GM18519 (cell line): ENCODE measurements around the gene SPINT2.
"Not testable (repeated sequence)": the region's sequence is repeated elsewhere in the genome, so short reads cannot be mapped to it uniquely, and the experiment has no call there.

Source experiments
- ATAC-seq: cut with Tn5 transposase; IDR thresholded peaks from one replicate; pipeline ENCODE4 v1.9.1; 2021; ENCODE audit warnings: mild to moderate bottlenecking, moderate library complexity; ENCODE audit not compliant: unreplicated experiment, low FRiP score

SPINT2 gene, protein sequence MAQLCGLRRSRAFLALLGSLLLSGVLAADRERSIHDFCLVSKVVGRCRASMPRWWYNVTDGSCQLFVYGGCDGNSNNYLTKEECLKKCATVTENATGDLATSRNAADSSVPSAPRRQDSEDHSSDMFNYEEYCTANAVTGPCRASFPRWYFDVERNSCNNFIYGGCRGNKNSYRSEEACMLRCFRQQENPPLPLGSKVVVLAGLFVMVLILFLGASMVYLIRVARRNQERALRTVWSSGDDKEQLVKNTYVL

DNA sequence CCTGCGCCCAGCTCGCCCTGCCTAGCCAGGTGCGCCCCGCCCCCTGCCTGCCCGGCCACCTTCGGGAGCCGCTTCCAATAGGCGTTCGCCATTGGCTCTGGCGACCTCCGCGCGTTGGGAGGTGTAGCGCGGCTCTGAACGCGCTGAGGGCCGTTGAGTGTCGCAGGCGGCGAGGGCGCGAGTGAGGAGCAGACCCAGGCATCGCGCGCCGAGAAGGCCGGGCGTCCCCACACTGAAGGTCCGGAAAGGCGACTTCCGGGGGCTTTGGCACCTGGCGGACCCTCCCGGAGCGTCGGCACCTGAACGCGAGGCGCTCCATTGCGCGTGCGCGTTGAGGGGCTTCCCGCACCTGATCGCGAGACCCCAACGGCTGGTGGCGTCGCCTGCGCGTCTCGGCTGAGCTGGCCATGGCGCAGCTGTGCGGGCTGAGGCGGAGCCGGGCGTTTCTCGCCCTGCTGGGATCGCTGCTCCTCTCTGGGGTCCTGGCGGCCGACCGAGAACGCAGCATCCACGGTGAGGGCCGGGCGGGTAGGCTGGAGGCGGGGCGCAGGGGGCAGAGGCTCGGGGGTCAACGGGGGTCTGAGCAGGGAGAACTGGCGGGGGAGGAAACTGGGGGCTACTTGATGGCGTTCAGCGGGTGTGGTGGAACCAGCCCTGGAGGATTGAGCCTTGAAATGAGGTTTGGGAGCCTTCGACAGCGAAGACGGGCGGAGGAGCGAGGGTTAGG is at the start of gene SPINT2:
Gene SPINT2 (plus strand): TSS at position 88 of the 727 bp plus-strand sequence. CDS start 320 bp downstream, at position 408.
- ATAC-seq: no peak

- ATAC-seq: no peak
These were observed 47.4 kb upstream of the SPINT2 start for GRCh38 chr19:38216785-38217641.

DNA sequence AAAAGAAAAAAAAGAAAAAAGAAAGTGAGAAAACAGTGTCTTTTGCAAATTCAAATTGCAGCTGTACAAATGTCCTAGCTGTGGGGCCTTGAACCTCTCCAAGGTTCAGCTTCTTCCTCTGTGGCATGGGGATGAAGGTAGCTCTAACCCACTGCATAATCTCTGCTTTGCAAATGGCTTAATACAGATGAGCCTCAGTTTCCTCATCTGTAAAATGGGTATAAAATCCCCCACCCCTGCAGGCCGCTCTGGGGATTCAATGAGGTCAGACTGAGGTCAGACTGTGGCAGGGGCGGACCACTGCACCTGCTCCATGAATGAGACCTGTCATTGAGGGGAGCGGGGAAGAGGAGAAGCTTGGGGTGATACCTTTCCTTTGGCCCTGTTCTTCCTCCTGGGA is 46.2 kb upstream of the SPINT2 start:
- ATAC-seq: no peak

DNA sequence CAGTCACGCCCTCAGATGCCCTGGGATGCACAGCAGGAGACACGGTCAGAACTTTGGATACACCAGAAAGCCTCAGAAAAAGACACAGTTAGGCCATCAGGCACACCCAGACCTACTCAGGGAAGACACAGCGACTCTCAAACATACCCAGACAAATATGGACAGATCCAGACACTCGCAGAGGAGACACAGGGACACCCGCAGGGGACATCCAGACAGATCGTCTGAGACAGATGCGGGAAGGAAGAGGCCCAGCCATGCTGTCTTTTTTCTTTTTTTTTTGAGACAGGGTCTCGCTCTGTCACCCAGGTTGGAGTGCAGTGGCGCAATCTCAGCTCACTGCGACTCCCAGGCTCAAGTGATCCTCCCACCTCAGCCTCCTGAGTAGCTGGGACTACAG is 45.2 kb upstream of the SPINT2 start:
- ATAC-seq: no peak

- no peak for ATAC-seq
These were observed 43.0 kb upstream of the SPINT2 start for GRCh38 chr19:38221421-38221820.

DNA sequence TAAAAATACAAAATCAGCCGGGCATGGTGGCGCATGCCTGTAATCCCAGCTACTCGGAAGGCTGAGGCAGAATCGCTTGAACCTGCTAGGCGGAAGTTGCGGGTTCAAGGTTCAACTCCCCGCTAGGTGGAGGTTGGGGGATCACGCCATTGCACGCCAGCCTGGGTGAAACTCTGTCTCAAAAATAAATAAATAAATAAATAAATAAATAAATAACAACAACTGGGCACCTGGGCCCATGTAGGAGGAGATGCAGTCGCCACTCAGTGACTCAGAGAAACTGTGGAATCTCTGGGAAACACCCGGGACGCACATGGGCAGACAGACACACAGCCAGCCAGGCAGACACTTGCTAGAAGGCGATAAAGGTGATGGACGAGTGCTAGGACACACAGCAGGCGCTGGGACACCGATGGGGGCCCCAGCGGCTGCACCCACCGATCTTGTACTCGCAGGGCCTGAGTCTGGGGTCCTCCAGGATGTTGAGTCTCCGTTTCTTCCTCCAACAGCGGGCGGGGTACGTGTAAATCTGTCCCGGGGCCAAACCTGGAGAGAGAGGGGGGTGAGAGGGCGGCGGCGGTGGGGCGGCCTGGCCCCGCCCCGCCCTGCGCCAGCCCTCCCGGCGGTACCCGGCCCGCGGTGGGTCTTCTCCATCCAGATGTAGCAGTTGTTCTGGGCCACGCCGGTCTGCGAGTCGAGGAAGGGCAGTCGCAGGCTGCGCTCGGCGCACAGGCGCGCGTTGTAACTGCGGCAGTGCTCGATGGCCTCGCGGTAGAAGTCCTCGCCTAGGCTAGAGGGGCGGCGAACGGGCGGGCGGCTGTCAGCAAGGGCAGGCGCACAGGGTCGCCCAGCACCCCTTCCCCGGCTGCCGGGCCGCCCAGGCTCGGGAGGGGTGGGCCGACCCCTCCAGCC is 42.2 kb upstream of the SPINT2 start:
- no peak for ATAC-seq

GRCh38 chr19:38223119-38223523 is 41.3 kb upstream of the SPINT2 start:
- no peak for ATAC-seq

DNA sequence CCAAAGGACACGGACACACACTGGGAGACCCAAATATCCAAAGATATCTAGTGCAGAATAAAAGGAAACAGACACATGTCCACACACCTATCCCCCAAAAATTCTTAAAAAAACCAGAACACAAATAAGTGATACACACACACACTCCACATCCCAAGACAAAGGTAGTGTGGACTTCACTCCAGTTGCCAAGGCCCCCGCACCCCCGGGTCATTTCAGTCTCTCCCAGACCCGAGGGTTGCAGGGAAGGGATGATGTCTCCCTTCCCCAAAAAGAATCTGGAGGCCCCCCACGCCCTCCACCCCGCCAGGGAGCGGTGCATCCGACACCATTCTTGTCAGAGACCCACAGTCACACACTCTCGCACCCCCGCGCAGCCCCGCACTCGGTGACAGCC is 40.8 kb upstream of the SPINT2 start:
- no peak for ATAC-seq

DNA sequence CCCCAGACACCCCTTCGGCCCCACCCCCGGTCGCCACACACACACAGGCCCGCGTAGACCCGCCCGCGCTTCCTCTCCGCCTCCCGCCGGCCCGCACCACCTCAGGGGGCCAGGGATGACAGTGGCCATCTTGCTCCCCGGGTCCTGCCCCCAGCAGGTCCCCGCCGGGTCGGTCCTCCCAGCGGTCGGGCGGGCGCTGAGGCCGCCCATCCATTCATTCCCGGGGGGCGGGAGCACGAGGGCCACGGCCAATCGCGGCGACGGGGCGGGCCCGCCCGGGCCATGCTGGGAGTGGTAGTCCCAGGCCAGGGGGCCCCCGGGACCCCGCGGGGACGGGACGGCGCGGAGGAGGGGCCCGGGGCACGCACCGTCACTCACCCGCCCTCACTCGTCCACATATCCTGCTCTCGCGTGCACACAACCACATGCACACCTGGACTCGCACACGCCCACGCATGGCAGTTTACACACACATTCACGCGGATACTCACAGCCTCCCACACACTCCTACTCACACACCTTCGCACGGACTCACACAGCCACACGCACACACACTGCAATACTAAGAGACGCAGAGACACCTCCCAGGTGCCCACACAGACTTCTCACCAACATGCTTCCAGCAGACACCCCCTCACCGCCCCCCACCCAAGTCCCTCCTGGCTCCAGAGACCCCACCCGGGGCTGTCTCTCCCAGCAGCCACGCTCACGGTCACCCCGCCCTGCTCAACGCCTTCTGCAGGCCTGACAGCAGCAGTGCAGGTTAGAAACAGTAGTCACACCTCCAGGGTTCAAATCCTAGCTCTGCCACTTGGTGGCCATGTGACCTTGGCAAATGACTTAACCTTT is 40.1 kb upstream of the SPINT2 start, which contains the start of gene DPF1:
Gene DPF1 (minus strand): TSS at position 209 of the 849 bp plus-strand sequence. CDS start 80 bp downstream, at position 129.
- no peak for ATAC-seq

- not testable (repeated sequence) for ATAC-seq
These were observed 39.5 kb upstream of the SPINT2 start for GRCh38 chr19:38224863-38225218.

DNA sequence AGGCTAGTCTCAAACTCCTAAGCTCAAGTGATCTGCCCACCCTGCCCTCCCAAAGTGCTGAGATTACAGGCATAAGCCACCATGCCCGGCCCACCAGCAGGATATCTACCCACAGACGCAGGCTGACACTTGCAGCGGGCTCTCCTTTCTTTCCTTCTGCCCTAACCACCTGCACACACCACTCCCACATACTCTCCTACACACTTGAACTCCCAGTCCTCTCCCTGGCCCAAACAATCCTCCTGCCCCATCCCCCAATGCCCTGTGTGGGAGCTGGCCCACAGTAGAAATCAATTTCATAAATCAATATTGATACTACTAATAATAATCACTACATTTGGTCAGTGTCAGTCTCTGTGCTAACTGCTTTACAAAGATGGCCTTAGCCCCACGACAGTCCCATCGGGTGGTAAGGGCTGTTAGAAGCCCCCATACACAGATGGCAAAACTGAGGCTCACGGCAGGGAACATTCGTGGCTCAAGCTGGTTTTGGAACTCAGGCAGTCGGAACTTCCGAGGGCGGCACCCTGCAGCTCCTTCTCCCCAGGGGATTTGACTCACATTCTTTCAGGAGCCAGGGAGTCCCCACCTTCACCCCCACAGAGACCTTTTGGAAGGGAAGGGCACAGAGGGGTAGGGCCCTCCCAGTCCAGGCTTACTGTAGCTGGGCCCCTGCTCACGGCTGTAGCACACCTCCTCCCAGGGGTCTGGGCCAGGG is 36.9 kb upstream of the SPINT2 start:
- no peak for ATAC-seq

GRCh38 chr19:38228005-38228377 is 36.4 kb upstream of the SPINT2 start:
- ATAC-seq: no peak

DNA sequence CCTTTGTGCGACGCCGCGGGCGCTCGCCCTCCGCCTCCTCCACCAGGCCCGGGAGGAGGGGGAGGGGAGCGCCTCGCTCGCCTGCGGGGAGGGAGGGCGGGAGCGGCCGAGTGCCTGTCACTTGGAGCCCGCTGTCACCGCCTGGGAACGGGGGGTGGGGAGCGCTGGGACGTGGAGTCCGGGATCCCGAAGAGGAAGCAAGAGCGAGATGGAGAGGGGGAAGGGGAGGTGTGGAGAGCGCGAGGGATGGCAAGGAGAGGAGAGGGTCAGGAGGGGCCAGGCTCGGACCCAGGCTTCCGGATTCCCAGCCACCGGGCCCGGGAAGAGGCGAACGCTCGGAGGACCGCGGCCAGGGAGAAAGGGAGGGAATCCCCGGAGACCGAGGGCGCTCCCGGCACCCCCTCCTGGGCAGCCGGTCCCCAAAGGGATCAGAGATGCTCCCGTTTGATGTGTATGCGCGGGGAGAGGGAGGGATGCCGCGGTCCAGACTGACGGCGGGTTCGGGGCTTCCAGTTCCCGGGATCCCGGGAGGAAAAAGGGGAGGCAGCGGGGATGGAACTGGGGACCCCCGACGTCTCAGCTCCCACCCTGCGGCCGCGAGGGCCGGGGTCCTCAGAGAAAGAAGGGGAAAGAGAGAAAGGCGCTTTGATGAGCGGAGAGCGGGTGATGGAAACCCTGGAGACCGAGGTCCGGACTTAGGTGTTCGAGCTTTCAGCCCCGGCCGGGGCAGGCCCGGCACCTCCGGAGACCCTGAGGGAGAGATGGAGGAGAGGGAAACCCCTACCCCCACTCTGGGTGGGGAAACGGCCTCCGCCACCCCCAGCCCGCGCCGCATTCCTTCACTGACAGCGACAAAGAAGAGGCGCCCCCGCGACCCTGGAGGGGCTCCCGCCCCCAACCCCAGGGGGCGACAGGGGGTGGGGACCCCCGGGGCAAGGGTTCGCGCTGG is 35.6 kb upstream of the SPINT2 start:
- ATAC-seq: no peak

GRCh38 chr19:38229585-38230073 is 34.7 kb upstream of the SPINT2 start:
- no peak for ATAC-seq

DNA sequence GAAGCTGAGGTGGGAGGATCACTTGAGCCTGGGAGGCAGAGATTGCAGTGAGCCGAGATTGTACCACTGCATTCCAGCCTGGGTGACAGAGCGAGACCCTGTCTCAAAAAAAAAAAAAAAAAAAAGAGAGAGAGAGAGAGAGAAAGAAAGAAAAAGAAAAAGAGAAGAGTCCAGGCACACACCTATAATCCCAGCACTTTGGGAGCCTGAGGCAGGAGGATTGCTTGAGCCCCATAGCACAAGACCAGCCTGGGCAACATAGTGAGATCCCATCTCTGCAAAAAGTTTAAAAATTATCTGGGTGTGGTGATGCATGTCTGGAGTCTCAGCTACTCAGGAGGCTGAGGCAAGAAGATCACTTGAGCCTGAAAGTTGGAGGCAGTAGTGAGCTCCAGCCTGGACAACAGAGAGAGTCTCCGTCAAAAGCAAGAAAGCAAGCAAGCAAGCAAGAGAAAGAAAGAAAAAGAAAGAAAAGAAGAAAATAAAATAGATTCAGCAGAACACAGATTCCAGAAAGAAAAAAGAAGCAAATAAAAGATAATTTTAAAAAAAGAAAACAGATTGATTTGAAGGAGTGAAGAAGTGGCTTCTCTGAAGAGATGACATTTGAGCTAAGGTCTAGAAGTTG is 33.8 kb upstream of the SPINT2 start:
- ATAC-seq: not testable (repeated sequence)

- no peak for ATAC-seq
These were observed 32.5 kb upstream of the SPINT2 start for GRCh38 chr19:38231918-38232317.

DNA sequence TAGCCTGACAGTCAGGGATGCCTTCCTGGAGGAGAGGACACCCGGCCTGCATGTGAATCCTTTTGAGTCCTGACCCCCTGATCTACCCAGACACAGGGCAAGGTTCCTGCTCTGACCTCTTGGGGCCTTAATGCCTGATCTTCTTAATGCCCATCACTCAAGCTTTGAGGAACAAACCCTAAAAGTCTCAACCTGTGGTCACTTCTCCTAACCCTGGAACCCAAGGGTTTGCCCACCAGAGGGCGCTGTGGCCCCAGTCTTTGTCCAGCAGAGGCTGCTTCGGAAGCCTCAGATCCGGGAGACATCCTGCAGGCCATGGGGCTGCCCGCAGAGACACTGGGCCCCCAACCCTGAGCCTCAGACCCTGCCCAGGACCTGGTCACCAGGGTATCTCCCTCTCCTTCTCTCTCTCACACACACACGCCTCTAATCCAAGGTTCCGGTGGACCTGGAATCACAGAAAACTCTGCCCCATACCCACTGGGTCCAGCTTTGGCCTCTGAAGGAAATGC is 30.6 kb upstream of the SPINT2 start:
- no peak for ATAC-seq
